ENCODE data around the gene SLC31A1.

- TF ChIP-seq, protein P1, sequence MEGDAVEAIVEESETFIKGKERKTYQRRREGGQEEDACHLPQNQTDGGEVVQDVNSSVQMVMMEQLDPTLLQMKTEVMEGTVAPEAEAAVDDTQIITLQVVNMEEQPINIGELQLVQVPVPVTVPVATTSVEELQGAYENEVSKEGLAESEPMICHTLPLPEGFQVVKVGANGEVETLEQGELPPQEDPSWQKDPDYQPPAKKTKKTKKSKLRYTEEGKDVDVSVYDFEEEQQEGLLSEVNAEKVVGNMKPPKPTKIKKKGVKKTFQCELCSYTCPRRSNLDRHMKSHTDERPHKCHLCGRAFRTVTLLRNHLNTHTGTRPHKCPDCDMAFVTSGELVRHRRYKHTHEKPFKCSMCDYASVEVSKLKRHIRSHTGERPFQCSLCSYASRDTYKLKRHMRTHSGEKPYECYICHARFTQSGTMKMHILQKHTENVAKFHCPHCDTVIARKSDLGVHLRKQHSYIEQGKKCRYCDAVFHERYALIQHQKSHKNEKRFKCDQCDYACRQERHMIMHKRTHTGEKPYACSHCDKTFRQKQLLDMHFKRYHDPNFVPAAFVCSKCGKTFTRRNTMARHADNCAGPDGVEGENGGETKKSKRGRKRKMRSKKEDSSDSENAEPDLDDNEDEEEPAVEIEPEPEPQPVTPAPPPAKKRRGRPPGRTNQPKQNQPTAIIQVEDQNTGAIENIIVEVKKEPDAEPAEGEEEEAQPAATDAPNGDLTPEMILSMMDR (IDR thresholded peaks at IDR 0.05): no peak
- TF ChIP-seq EZH2 (IDR thresholded peaks at IDR 0.05; ENCODE audit: borderline replicate concordance, insufficient read depth, low read depth, low read length, poor library complexity, severe bottlenecking): no peak
Measured at GRCh38 chr9:113255438-113255837, 34.1 kb downstream of the SLC31A1 start.

Measured in B cell (primary cell).